ENCODE results near the gene HYAL3. TPM values are rescaled to one million over a fixed set of nuclear protein-coding genes. Genes with fewer than 3 reads are reported as not detected.
A peak's percentile ranks its signal among the peaks of the same experiment; 100 is the strongest.

HYAL3 gene, protein sequence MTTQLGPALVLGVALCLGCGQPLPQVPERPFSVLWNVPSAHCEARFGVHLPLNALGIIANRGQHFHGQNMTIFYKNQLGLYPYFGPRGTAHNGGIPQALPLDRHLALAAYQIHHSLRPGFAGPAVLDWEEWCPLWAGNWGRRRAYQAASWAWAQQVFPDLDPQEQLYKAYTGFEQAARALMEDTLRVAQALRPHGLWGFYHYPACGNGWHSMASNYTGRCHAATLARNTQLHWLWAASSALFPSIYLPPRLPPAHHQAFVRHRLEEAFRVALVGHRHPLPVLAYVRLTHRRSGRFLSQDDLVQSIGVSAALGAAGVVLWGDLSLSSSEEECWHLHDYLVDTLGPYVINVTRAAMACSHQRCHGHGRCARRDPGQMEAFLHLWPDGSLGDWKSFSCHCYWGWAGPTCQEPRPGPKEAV
- total RNA-seq = 9.6 and 10.3 TPM in 2 replicates

DNA sequence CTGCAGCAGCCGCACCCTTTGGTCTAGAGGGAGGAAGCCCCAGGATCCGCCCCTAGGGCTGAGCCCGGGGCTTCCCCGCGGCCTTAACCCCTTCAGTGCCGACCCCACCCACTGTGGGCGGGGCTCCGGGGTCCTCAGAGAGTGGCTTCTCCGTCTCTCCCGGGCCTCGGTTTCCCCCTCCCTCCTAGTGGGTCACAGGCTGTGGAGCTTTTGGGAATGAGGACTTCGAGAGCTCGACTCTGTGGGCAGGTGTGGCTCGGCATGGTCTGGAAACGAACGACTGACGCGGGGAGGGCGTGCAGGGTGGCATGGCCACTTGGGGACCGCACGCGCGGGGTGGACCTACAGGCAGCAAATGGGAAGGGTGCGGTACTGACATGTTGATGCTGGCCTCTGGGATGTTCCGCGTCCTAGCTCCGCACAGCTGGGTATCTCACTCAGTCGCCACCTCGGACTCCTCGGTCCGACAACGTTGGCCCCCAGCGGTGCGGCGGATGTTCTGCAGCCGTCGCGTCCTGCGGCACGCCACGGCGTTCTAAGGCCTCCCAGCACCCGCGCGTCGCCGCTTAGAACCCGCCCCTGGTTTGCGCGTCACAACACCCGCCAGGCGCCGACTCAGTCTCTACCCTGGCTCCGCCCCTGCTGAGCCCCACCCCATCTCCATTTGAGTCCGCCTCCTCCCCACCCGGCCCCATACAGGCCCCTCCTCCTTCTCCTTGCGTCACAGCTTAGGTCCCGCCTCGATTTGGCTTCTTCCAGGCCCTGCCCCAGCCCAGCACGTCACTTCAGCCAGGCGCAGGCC, at the start of gene HYAL3, which contains the start of gene NAA80:
TSS of gene HYAL3 (minus strand) at position 570 of the 802 bp plus-strand sequence. CDS start 3,803 bp downstream, outside the sequence.
TSS of gene NAA80 (minus strand) at position 570 of the 802 bp plus-strand sequence. CDS start 1,942 bp downstream, outside the sequence.
- DNase-seq (ENCODE audit: low read depth, low spot score) = peak; percentile 98

DNA sequence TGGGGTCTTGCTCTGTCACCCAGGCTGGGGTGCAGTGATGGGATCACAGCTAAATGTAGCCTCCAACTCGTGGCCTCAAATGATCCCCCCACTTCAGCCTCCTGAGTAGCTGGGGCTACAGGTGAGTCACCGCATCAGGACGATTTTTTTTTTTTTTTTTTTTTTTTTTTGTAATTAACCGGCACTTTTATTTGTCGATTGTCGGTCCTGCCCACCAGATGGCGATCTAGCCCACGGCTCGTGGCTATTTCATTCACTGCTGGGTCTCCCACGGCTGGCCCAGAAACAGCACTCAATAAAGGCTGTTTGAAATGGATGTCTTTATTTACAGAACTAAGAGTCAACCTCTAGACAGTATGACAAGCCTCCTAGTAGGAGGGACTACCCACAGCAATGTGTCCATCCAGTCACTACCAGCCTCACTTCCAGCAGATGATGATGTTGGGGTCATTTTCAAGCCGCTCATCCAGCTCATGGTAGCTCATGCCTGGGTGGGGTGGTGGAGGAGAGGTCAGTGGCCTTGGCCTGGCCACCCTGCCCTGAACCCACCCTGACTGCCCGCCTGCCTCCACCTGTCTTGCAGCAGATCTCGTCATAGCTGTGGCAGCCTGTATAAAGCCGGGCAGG, 48.1 kb upstream of the HYAL3 start:
- DNase-seq (ENCODE audit: low read depth, low spot score) = no peak

DNA sequence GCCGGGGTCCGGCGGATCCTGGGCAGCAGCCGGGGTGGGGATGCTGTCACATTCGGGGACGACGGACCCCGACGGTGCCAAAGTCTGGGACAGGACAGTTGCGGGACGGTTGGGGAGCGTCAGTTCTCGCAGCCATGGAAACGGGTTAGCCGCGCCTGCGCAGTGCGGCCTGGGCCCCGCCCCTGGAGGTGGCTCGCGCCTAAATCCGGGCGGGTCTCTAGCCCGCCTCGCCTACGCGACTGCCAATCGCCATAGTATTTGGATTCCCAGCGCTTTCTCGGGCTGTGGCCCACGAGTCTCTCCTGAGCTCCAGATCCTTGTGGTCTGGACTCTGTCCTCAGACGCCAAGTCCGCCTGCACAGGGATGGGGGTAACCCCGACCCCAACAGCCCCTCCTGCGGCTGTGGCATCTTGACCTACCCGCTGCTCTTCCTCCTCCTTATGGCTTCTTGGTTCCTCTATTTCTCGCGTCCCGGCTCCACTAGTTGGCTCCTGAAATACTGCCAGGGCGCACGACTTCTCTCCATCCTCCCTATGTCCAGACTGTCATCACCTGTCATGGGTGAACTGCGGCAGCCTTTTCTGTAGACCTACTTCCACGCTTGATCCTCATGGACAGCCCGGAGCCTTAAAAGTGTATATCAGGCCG, 46.5 kb upstream of the HYAL3 start, which contains the start of gene ZMYND10:
TSS of gene ZMYND10 (minus strand) at position 147 of the 649 bp plus-strand sequence. CDS start 153 bp downstream, outside the sequence.
- DNase-seq (ENCODE audit: low read depth, low spot score) = no peak

DNA sequence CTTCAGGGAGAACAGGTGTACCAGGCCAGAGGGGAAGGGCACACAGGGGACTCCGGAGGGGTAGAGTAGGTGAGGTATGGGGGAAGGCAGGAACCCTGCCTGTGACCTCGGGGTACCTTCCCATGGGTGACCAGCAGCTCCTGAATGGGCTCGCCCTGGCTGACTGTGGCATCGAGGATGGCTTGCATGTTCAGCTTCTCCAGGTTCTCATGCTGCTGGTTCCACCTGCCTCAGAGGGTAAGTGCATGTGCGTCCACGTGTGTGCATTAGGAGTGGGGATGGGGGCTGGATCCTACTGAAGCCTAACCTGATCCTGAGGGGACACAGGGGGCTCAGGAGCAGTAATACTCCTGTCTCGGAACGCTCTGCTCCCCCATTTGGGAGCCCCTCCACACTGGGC, 45.8 kb upstream of the HYAL3 start:
- no peak for DNase-seq (ENCODE audit: low read depth, low spot score)

DNA sequence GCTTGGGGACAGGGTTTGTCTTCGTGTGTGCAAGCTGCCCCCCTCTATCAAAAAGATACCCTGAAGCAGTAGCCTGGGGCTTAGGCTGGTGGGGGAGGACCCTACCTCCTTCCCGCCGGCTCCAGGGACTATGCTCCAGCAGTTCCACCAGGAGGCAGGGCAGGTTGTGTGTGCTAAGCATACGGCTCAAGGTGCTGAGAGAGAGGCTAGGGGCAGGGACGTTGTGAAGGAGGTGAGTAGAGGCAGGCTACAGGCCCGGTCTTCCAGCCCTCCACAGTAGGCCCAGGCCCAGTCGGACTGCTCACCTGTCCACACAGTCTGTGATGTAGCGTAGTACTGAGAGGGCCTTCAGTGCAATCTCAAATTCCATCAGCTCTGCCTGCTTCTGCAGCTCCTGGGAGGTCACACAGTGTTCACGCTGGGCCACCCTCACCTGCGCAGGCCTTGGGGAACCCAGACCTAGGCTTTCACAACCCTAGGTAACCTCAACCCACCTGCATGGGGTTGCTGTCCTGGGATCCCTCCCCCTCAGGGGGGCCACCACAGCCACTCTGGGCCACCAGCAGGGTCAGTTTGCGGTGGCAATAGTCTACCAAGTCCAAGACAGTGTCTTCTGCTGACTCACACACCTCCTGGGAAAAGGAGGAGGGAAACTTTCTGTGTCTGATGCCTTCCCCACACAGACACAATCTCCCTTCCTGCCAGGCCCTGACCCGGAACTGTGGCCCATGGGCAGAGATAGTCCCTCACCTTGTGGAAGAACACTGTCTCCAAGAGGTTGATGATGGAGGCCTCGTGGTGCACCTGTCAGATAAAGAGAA, 43.8 kb upstream of the HYAL3 start:
- DNase-seq (ENCODE audit: low read depth, low spot score) = no peak

DNA sequence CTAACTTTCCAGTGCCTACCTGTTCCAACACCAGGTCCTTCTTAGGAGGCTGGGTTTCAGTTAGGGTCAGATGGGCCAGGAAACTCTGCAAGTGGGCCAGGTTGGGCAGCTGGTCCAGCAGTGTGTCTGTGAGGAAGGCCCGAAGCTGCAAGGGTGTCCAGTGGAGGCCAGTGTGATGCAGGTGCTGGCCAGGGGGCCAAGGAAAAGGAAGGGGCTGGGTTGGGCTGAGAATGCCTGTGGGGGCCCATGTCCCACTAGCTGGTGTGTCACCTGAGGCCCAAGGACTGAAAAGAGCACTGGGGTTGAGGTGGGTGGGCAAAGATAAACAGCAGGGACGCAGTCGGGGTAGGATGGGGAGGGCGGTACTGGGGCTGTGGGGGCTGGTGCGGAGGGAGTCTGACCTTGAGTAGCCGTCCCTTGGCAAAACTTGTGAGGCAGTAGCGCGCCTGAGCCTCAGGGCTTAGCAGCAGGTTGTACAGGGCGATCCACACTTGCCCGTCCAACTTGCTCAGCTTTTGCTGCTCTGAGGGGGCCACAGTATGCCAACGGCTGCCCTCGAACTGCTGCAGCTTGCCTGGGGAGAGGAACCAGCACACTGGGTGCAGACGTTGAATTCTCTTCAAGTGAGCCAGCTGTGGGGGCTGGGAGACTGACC, 42.9 kb upstream of the HYAL3 start:
- no peak for DNase-seq (ENCODE audit: low read depth, low spot score)

DNA sequence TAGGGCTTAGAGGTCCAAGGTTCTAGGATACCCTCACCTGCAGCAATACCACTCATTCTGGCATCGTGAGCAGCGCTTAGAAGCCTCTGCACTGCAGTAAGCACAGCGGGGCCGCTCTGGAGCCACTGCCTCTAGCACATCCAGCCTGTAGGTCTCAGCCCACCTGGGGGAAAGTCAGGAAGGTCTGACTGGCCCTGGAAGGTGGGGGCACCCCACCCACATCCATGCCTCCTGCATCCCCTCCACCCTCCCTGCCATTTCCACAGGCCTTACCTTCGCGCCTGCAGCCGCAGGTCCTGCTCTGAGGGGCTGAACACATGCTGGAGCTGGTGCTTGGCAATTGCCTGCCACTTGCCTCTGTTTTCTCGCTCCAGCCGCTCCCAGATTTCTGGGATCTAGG, 42.3 kb upstream of the HYAL3 start:
- DNase-seq (ENCODE audit: low read depth, low spot score) = no peak

DNA sequence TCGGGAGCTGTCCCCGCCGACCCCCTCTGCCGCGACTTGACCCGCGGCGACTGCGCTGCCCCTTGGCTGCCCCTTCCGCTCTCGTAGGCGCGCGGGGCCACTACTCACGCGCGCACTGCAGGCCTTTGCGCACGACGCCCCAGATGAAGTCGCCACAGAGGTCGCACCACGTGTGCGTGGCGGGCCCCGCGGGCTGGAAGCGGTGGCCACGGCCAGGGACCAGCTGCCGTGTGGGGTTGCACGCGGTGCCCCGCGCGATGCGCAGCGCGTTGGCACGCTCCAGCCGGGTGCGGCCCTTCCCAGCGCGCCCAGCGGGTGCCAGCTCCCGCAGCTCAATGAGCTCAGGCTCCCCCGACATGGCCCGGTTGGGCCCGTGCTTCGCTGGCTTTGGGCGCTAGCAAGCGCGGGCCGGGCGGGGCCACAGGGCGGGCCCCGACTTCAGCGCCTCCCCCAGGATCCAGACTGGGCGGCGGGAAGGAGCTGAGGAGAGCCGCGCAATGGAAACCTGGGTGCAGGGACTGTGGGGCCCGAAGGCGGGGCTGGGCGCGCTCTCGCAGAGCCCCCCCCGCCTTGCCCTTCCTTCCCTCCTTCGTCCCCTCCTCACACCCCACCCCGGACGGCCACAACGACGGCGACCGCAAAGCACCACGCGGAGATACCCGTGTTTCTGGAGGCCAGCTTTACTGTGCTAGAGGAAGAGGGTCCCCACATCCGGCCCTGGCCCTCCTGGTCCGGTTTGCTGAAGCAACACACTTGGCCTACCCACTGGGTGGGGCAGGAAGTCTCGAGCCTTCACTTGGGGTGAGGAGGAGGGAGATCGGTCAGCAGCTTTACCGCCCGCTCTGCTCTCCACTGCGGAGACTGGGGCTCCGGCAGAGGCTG, 41.5 kb upstream of the HYAL3 start, which contains the start of gene RASSF1:
TSS of gene RASSF1 (minus strand) at position 389 of the 882 bp plus-strand sequence. CDS start at position 358, 31 bp downstream.
- no peak for DNase-seq (ENCODE audit: low read depth, low spot score)

DNA sequence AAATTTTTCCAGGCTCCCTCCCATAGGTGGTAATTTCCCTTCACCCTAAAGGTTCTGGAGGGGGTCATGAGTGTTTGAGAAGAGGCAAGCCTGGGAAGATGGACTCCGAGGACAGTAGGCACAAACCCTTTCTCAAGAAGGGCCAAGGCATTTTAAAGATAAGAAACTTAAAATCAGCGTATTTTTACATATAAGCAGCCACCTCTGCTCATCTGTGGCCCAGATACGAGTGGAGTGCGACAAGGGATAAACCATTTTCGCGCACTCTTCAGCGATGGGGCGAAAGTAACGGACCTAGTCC, 40.9 kb upstream of the HYAL3 start:
- DNase-seq (ENCODE audit: low read depth, low spot score) = no peak

DNA sequence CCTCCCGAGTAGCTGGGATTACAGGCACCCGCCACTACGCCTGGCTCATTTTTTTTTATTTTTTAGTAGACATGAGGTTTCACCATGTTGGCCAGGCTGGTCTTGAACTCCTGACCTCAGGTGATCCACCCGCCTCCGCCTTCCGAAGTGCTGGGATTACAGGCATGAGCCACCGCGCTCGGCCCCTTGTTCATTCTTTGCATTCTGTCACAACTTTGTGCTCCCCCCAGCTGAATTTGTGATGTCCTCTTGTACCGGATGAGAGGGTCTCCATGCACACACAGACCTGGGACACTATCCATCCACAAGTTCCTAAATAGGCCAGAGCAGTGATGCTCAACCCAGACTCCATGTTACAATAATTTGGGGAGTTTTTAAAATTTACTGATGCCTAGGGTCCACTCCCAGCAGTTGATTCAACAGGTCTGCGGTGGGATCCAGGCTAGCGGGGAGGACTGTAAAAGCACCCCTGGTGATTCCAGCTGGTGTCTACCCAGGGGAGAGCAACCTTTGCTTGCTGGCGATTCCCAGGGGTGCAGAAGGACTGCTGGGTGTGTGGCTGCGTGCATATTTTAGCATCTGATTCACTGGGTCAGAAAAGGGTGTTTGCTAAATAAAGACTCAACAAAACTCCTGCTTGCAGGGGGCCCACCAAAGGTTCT, 40.4 kb upstream of the HYAL3 start:
- DNase-seq (ENCODE audit: low read depth, low spot score) = no peak

DNA sequence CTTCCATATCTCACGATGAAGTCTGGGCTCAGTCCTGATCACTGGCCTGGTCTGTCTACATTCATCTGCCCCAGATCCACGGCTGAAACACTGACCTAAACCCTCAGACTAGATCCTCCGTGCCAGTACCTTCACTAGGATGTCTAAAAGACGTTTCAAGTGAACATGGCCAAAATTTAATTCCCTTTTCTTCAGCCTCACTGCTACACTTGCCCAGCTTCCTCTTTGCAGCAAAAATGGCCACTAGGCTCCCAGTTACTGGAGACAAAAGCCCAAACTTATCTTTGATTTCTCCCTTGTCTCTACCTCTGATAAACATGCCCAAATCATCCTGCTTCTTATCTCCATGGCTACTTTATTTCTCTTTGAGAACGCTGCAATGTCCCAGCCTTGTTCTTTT, 39.8 kb upstream of the HYAL3 start:
- no peak for DNase-seq (ENCODE audit: low read depth, low spot score)

DNA sequence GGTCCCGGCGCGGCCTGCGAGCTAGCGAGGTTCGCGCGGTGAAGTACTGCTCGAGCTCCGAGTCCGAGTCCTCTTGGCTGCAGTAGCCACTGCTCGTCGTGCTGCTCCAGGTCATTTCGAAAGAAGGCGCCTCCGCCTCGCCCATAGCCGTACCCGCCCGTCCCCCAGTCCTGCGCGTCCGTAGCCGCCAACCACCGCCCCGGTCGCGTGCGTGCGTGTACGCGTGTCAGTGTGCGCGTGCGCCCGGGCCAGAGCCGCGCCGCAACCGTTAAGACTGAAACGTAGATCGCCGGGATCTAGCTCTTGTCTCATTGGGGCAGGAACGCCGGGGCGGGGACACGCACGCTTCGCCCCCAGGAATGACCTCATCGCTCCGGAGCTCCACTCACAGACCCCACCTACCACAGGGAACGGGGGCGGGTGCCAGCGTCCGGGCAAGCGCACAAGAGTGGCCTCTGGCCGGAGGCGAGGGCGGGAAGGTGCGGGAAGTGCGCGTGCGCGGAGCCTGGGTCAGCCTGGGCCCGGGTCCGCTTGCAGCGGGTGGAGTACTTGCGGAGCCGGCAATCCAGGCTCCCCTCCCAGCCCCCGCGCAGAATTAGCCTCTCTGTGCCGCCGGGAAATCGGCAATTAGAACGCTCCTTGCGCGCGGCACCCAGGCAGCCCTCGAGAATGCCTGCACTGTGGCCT, 38.1 kb upstream of the HYAL3 start:
- DNase-seq (ENCODE audit: low read depth, low spot score) = peak; percentile 98

DNA sequence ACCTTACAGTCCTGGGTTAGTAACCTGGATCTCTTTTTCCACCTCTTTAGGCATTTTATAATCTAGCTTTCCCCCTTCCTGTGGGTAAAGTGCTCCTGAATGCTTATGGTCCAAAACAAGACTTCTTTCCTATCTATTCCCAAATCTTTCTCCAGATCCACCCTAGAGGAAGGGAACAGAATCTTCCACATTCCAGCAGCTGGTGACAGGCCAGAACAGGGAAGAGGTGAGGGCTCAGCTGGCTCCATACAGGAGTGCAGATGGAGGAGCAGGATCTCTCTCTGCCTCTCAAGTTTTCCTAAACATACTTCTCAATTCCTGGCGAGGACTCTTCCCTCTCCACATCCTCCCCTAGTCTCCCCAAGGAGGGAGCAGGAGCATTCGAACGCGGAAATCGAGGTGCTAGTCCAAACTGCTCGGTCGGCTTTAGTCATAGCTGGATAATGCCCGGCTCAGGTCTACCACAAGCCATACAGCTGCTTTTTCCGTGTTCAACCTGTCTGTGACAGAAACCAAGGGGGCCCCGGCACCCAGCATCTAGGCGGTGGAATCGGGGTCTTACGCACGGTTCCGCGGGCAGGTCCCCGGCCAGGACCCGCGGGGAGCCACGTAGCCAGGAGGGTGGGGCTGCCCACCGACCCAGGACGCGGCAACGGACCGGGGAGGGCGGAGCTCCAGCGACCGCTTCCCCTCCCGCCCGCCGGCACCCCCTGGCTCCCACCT, 37.4 kb upstream of the HYAL3 start:
- DNase-seq (ENCODE audit: low read depth, low spot score) = no peak

DNA sequence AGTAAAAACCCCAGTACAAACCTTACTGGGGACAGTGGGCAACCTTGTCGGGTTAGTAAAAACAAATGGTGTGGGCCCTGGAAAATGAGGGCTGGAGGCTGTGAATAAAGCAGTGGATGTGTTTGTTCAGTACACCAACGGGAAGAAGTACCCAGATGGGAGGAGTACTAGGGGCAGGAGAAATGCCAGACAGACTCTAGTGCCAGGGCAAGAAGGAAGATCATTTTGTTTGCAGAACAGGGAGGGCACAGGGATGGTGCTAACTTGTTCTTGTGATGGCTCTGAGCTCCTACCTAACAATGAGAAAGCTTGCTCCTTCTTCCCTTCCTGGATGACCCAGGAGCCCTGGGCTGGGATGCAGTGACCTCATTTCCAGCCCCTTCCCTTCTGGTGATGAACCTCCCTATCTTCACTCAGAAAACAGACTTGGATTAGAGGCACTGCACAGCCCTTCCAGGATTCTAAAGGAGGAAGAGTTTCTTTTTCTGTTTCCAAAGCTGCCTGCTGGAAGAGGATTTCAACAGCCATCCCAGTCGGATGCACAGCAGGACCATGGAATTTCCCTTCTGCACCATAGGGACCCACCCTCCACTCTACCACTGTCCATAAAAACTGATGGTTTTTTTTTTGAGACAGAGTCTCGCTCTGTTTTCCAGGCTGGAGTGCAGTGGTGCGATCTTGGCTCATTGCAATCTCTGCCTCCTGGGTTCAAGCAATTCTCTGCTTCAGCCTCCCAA, 35.3 kb upstream of the HYAL3 start:
- no peak for DNase-seq (ENCODE audit: low read depth, low spot score)

DNA sequence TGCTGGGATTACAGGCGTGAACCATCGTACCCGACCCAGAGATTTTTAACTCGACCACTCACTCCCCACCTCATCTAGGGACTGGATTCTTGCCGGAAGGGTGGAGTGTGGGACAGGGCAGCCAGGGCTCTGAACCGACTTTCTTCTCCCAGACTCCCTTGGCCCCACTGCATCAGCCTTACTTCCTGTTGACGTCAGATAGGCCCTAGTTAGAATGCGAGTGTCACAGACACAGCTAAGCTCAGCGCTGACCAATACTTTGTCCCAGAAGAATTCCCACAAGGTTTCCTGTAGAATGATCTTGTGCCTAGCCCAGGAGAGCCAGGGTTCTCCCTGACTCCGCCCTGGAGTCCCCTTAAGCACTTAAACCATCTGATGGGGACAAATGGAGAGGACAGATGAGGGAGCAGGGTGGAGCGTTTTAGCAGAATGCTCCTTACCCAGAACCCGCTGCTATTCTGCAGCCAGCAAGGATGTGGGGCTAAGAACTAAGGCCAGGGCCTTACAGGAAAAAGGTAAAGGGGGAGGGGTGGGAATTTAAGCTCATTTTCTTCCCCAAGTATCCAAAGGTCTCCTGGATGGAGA, 34.6 kb upstream of the HYAL3 start:
- peak; percentile 68 for DNase-seq (ENCODE audit: low read depth, low spot score)

DNA sequence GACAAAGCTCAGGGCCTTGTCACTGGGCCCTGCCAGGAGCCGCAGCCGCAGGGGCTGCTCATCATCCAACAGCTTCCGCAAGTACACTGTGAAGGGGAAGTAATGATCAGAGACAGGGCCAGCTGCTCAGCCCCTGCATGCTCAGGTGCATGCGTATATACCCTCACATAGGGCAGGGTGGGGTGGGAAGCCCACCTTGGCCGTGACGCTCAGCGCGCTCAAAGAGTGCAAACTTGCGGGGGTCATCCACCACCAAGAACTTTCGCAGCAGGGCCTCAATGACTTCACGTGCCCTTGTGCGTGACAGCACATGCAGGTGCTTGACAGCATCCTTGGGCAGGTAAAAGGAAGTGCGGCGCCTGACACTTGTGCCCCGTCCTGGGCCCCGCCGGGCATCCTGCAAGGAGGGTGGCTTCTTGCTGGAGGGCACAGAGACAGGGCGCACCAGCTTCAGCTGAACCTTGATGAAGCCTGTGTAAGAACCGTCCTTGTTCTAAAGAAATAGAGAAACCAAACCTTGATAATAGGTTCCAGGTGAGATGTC, 32.2 kb upstream of the HYAL3 start:
- no peak for DNase-seq (ENCODE audit: low read depth, low spot score)
